Thyroid gland (tissue), 4 donors: ENCODE results near the gene SMIM36. TPM values are rescaled to one million over a fixed set of nuclear protein-coding genes. Genes with fewer than 3 reads are reported as not detected.
"Not testable (repeated sequence)": the region's sequence is repeated elsewhere in the genome, so short reads cannot be mapped to it uniquely, and the experiment has no call there.

Experiments
- DNase-seq, 2 donors: peaks; one replicate each; pipeline ENCODE4 v3.0.0-alpha.2; 2019
- H3K27ac ChIP-seq, 3 donors: fragments of 200-600 bp; sonication (generic); 1 replicate in 2 of 3; 2 replicates in 1 of 3; pipeline ENCODE4 v1.5.1; 2016 to 2019; ENCODE audit warnings: mild to moderate bottlenecking in 1 of 3, moderate library complexity in 1 of 3
- H3K27me3 ChIP-seq: fragments of 200-600 bp; sonication (generic); one replicate; pipeline ENCODE4 v1.5.1; 2019
- H3K36me3 ChIP-seq, 2 donors: fragments of 200-600 bp; sonication (generic); one replicate each; pipeline ENCODE4 v1.5.1; 2016 to 2019
- H3K4me1 ChIP-seq, 2 donors: fragments of 200-600 bp; sonication (generic); one replicate each; pipeline ENCODE4 v1.5.1; 2017 to 2019
- H3K4me3 ChIP-seq, 3 donors: fragments of 200-600 bp; sonication (generic); replicated peaks in 1 of 3; 1 replicate in 2 of 3; 2 replicates in 1 of 3; pipeline ENCODE4 v1.5.1; 2016; ENCODE audit warnings: mild to moderate bottlenecking in 1 of 3
- H3K9me3 ChIP-seq: fragments of 200-600 bp; sonication (generic); one replicate; pipeline ENCODE4 v1.5.1; 2017
- CTCF ChIP-seq, 6 experiments: fragments of 200-600 bp in 3 of 6; fragments of 450-650 bp in 3 of 6; sonication (generic) in 3 of 6; IDR thresholded peaks; one replicate each; pipeline ENCODE4 v1.5.1; 2016 to 2019; ENCODE audit warnings: antibody characterized with exemption in 6 of 6, mild to moderate bottlenecking in 2 of 6, inconsistent platforms in 1 of 6, moderate library complexity in 1 of 6
- POLR2A ChIP-seq, 2 donors: fragments of 450-650 bp; IDR thresholded peaks; one replicate each; pipeline ENCODE4 v1.6.1; 2017; ENCODE audit warnings: antibody characterized with exemption in 2 of 2, mild to moderate bottlenecking in 2 of 2, moderate library complexity in 1 of 2
- whole genome bisulfite sequencing, 2 donors: methylation state at CpG; one replicate each; pipeline ENCODE4 v1.1.5; 2017; 5-methylcytosine and 5-hydroxymethylcytosine counted together
- intact Hi-C: fragments of 100-400 bp; cut with DNase I; formaldehyde crosslinking; loops from one replicate; pipeline ENCODE4 v1.15.1; 2023
- total RNA-seq, 4 donors: library from RNA; depleted of rRNA; stranded (reverse); fragments of >200 nt; gene quantifications; one replicate each; pipeline ENCODE4 v1.2.3, GENCODE V29; 2016

Gene SMIM36
- total RNA-seq, 4 donors from 2014 or later: not detected

DNA sequence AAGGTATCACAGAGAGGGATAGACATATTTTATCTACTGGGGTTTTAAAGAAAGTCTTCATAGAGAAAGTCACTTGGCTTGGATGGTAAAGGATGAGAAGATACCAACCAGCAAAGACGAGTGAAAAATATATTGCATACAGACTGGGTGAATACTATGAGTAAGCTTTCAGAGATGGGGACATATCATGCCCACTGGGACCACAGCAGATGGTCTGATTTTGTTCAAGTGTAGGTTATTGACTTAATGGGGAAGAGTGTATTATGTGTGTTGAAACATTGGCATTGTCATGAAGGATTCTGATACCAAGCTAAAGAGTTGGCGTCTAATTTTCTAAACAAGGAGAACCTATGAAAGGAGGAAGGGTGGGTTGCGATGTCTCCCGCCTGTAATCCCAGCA is 75.8 kb downstream of the SMIM36 start:
- no peak overlapping the region for H3K4me3 ChIP-seq
- peaks cover 12 to 21% of the 10 kb centered on the region in 2 donors for H3K4me1 ChIP-seq
- no peaks in the 10 kb centered on the region for H3K27me3 ChIP-seq
- H3K36me3 ChIP-seq: no peaks in the 10 kb centered on the region
- no peak overlapping the region for H3K27ac ChIP-seq
- no peaks in the 10 kb centered on the region for H3K9me3 ChIP-seq
- TF ChIP-seq CTCF (IDR thresholded peaks at IDR 0.05): no peak
- TF ChIP-seq POLR2A (IDR thresholded peaks at IDR 0.05): no peak
- DNase-seq: no peak
- 69 to 71% methylated on average over 4 of the region's 4 CpGs for WGBS, 2 donors
- intact Hi-C loops: no loop called here

GRCh38 chr17:55434721-55435120 is 76.5 kb downstream of the SMIM36 start:
- no peak for TF ChIP-seq CTCF (IDR thresholded peaks at IDR 0.05)
- TF ChIP-seq POLR2A (IDR thresholded peaks at IDR 0.05): no peak
- 87 to 90% methylated on average over 1 of the region's 1 CpG for WGBS, 2 donors
- Histone ChIP-seq H3K27ac (no peak overlapping the region), H3K9me3 (no peaks in the 10 kb centered on the region), H3K4me1 (peaks cover 12 to 21% of the 10 kb centered on the region in 2 donors), H3K36me3 (no peaks in the 10 kb centered on the region), H3K4me3 (no peak overlapping the region), H3K27me3 (no peaks in the 10 kb centered on the region)
- intact Hi-C loops: no loop called here
- DNase-seq: no peak

DNA sequence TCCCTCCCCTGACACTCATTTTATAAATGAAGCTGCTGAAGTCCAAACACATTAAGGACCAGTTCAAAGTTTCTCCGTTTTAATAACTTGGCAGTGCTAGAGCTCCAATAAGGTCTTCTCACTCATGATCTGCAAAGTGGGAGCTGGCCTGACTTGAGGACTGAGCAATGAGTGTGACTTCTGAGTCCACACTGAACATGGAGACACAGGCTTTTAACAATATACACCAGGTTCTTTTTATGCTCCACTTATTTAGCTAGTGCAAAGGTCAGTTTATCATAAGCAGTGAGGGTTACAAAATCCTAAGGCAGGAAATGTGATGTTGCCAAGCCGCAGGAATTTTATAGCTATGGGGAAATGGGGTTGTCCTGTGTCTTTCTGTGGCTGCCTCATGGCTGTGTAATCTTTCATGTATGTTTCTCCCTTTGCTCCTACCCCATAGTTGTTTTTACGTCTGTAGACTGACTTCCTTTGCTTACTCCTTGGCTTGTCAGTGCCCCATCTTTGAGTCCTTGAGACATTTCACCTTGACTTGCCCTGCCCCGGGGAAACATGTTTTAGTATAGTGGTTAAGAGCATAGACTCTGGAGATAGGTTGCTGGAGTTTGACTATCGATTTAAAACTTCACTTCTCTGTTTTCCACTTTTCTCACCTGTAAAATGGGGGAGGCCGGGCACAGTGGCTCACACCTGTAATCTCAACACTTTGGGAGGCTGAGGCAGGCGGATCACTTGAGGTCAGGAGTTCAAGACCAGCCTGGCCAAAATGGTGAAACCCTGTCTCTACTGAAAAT is 77.4 kb downstream of the SMIM36 start:
- H3K36me3 ChIP-seq: no peaks in the 10 kb centered on the region
- intact Hi-C loops: no loop called here
- H3K4me1 ChIP-seq: peaks cover 12 to 21% of the 10 kb centered on the region in 2 donors
- no peak overlapping the region for H3K27ac ChIP-seq
- no peak for TF ChIP-seq CTCF (IDR thresholded peaks at IDR 0.05)
- no peak overlapping the region for H3K4me3 ChIP-seq
- no peak for DNase-seq
- 75 to 79% methylated on average over 7 of the region's 7 CpGs for WGBS, 2 donors
- no peaks in the 10 kb centered on the region for H3K9me3 ChIP-seq
- H3K27me3 ChIP-seq: no peaks in the 10 kb centered on the region

DNA sequence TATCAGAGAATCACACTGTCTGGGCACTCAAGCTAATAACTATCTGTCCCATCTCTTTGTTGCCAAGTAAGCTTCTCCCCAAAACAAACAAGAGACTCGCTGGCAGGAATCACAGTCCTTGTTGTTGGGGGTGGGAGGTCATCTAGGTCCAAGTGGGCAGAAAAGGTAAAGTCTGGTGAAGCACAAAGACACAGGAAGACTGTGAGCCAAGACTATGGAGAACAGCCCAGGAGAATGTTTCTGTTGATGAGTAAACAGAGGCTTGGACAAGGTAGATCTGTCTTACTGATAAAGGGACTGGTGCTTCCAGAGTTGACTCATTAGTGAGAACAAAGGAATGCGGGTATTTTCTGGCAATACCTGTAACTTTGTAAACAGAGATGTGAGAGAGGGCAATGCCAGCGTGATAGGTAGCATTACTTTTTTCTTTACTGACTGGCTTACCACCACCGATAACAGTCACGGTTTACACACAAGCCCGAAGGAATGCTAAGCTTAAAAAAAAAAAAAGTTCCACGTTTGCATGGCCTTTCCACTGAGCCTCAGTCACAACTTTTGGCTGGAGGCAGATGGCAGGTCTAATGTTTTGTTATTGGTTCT is 78.1 kb downstream of the SMIM36 start:
- Histone ChIP-seq H3K27me3 (no peaks in the 10 kb centered on the region), H3K9me3 (no peaks in the 10 kb centered on the region), H3K4me3 (no peak overlapping the region), H3K27ac (no peak overlapping the region), H3K36me3 (no peaks in the 10 kb centered on the region), H3K4me1 (peaks cover 12 to 21% of the 10 kb centered on the region in 2 donors)
- WGBS, 2 donors: 29 to 32% methylated on average over 7 of the region's 7 CpGs
- intact Hi-C loops: no loop called here
- DNase-seq: no peak
- TF ChIP-seq CTCF (IDR thresholded peaks at IDR 0.05) (no peak), POLR2A (IDR thresholded peaks at IDR 0.05) (no peak)

GRCh38 chr17:55432358-55433028 is 78.8 kb downstream of the SMIM36 start:
- Histone ChIP-seq H3K4me1 (peaks cover 12 to 21% of the 10 kb centered on the region in 2 donors), H3K27me3 (no peaks in the 10 kb centered on the region), H3K4me3 (no peak overlapping the region), H3K36me3 (no peaks in the 10 kb centered on the region), H3K9me3 (no peaks in the 10 kb centered on the region), H3K27ac (no peak overlapping the region)
- intact Hi-C loops: no loop called here
- no peak for TF ChIP-seq CTCF (IDR thresholded peaks at IDR 0.05)
- no peak for TF ChIP-seq POLR2A (IDR thresholded peaks at IDR 0.05)
- 89 to 91% methylated on average over 4 of the region's 4 CpGs for WGBS, 2 donors
- no peak for DNase-seq

- H3K4me3 ChIP-seq, H3K36me3 ChIP-seq, H3K27ac ChIP-seq, H3K9me3 ChIP-seq, DNase-seq, intact Hi-C loops, H3K27me3 ChIP-seq: not testable (repeated sequence)
- peaks cover 12 to 16% of the 10 kb centered on the region in 2 donors for H3K4me1 ChIP-seq
- 0% methylated on average over 1 of the region's 1 CpG; no CpG with 5 or more reads in 1 of the 2 donors for WGBS, 2 donors
Measured at GRCh38 chr17:55431914-55432313, 79.3 kb downstream of the SMIM36 start.
